Type B pancreatic cell (in vitro differentiated cells): ENCODE measurements around the gene FN3KRP. TPM values are rescaled to one million over a fixed set of nuclear protein-coding genes. Genes with fewer than 3 reads are reported as not detected.

Experiments
- DNase-seq: peaks from one replicate; pipeline ENCODE4 v3.0.0; 2021; ENCODE audit warnings: mixed read lengths; ENCODE audit not compliant: unreplicated experiment; ENCODE audit errors: extremely low spot score
- H3K27ac Mint-ChIP-seq: 2 replicates; pipeline ENCODE4 v1.8.0; 2021; ENCODE audit warnings: mild to moderate bottlenecking, mixed read lengths
- H3K27me3 Mint-ChIP-seq: 2 replicates; pipeline ENCODE4 v1.8.0; 2021; ENCODE audit warnings: mixed read lengths
- H3K36me3 Mint-ChIP-seq: 2 replicates; pipeline ENCODE4 v1.8.0; 2021; ENCODE audit warnings: mixed read lengths
- H3K4me1 Mint-ChIP-seq: one replicate; pipeline ENCODE4 v1.8.0; 2021; ENCODE audit warnings: mixed read lengths; ENCODE audit not compliant: unreplicated experiment
- H3K4me3 Mint-ChIP-seq: 2 replicates; pipeline ENCODE4 v1.8.0; 2021; ENCODE audit warnings: mild to moderate bottlenecking, mixed read lengths
- H3K9me3 Mint-ChIP-seq: 2 replicates; pipeline ENCODE4 v1.8.0; 2021; ENCODE audit warnings: mixed read lengths
- total RNA-seq: library from RNA; stranded (reverse); gene quantifications from 2 replicates; pipeline ENCODE4 v1.2.1, GENCODE V29; 2021; ENCODE audit warnings: low replicate concordance
- TF ChIP-seq, protein P1 (sequence below): fragments of 200-600 bp; sonication (generic); conservative IDR thresholded peaks from 2 replicates; pipeline ENCODE4 v1.5.0; 2021; ENCODE audit warnings: antibody characterized with exemption, mild to moderate bottlenecking

FN3KRP gene
- total RNA-seq, 1 donor from 2014 or later, result 36.5 TPM

DNA sequence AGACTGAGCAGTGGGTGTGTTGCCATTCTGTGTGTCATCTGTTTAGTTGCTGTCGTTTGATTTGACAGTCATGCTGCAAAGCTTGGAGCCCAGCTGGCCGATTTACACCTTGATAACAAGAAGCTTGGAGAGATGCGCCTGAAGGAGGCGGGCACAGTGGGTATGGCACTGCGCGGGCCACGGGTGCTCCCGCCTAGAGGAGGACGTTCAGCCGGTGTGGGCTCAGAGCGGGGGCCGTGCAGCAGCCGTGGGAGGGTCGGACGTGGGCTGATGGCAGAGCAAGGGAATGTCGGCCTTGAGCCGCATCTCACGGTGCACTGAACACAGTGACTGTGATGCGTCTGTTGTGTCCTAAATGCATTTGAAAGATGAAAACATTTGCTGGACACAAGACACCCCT is 3.7 kb downstream of the FN3KRP start:
- TF ChIP-seq, protein P1, sequence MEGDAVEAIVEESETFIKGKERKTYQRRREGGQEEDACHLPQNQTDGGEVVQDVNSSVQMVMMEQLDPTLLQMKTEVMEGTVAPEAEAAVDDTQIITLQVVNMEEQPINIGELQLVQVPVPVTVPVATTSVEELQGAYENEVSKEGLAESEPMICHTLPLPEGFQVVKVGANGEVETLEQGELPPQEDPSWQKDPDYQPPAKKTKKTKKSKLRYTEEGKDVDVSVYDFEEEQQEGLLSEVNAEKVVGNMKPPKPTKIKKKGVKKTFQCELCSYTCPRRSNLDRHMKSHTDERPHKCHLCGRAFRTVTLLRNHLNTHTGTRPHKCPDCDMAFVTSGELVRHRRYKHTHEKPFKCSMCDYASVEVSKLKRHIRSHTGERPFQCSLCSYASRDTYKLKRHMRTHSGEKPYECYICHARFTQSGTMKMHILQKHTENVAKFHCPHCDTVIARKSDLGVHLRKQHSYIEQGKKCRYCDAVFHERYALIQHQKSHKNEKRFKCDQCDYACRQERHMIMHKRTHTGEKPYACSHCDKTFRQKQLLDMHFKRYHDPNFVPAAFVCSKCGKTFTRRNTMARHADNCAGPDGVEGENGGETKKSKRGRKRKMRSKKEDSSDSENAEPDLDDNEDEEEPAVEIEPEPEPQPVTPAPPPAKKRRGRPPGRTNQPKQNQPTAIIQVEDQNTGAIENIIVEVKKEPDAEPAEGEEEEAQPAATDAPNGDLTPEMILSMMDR, result no peak
- no peak for DNase-seq
- Mint-ChIP-seq H3K4me3 (no peak overlapping the region), H3K27ac (no peak overlapping the region), H3K36me3 (peaks cover 15% of the 10 kb centered on the region), H3K27me3 (no peaks in the 10 kb centered on the region), H3K9me3 (no peaks in the 10 kb centered on the region), H3K4me1 (peaks cover 8% of the 10 kb centered on the region)

DNA sequence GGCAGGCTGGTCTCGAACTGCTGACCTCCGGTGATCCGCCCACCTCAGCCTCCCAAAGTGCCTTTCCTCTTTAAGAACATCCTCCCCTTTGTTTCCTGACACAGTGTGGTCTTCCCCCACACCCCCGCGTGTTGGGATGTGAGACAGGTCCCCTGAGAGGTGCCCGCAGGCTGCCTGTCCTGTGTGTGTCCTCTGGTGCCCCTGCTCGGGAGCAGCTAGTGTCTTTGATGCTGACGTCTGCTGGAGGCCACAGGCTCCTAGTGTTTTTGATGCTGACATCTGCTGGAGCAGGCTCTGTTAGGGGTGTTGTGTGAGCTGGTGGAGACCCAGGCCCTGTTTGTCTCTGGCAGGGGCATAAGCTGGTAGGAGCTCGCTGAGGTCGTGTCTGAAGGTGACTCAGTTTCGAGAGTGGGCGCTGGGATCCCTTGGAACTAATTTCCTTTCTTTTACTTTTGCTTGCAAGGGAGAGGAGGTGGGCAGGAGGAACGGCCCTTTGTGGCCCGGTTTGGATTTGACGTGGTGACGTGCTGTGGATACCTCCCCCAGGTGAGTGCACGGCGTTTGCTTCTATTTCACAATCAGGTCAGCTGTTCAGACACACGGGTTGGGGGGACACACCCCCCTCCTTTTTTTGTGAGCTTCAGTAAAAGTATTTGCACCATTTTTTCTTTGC is 6.0 kb downstream of the FN3KRP start:
- DNase-seq, result no peak

DNA sequence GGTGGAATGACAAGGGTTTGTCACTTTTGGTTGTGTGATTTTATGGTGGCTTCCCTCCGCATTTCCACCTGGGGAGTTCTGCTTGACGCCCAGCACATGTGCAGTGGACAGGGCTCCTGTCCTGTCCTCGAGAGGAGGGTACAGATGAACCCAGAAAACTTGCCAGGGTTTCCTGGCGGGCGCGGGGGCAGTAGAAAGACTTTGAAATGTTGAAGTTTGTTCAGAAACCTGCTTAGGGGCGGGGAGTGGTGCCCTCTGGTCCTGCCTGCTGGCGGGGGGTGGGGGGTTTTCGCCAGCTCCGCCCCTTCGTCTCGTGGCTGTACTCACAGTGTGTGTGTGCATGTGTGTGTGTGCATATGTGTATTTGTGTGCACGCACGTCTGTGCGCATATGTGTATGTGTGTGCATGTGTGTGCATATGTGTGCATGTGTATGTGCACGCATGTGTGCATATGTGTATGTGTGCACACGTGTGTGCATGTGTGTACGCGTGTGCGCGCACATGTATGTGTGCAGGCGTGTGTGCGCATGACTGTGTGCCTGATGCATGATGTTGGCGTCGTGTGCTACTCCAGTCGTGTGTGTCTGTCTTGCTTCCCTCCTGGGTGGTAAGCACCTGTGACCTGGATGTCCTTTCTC is 6.8 kb downstream of the FN3KRP start:
- H3K27ac Mint-ChIP-seq, result no peak overlapping the region
- no peaks in the 10 kb centered on the region for H3K9me3 Mint-ChIP-seq
- H3K36me3 Mint-ChIP-seq, result peaks cover 13% of the 10 kb centered on the region
- H3K27me3 Mint-ChIP-seq, result no peaks in the 10 kb centered on the region
- no peak overlapping the region for H3K4me3 Mint-ChIP-seq
- TF ChIP-seq, protein P1, result no peak
- DNase-seq, result no peak
- H3K4me1 Mint-ChIP-seq, result no peaks in the 10 kb centered on the region

More for the DNA sequence above, 6.0 kb downstream of the FN3KRP start:
- Mint-ChIP-seq H3K36me3 (peaks cover 17% of the 10 kb centered on the region), H3K4me3 (no peak overlapping the region), H3K4me1 (peaks cover 7% of the 10 kb centered on the region), H3K9me3 (no peaks in the 10 kb centered on the region), H3K27ac (no peak overlapping the region), H3K27me3 (no peaks in the 10 kb centered on the region)
- TF ChIP-seq, protein P1, result no peak

DNA sequence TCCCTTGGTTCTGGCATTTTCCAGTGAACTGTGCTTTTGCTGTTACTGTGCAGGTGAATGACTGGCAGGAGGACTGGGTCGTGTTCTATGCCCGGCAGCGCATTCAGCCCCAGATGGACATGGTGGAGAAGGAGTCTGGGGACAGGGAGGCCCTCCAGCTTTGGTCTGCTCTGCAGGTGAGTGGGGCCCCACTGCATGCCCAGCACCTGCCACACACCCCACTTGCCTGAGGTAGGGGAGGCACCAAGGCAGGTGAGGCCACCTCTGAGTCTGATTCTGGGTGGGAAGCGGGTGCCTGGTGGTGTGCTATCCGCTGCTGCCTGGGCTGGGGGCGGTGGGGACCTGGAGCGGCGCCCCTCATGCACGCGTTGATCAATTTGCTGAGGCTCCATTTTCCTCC is 9.9 kb downstream of the FN3KRP start:
- Mint-ChIP-seq H3K9me3 (no peaks in the 10 kb centered on the region), H3K27me3 (no peaks in the 10 kb centered on the region), H3K4me1 (no peaks in the 10 kb centered on the region), H3K4me3 (no peak overlapping the region), H3K27ac (no peak overlapping the region), H3K36me3 (peaks cover 17% of the 10 kb centered on the region)
- TF ChIP-seq, protein P1, result no peak
- DNase-seq, result no peak

DNA sequence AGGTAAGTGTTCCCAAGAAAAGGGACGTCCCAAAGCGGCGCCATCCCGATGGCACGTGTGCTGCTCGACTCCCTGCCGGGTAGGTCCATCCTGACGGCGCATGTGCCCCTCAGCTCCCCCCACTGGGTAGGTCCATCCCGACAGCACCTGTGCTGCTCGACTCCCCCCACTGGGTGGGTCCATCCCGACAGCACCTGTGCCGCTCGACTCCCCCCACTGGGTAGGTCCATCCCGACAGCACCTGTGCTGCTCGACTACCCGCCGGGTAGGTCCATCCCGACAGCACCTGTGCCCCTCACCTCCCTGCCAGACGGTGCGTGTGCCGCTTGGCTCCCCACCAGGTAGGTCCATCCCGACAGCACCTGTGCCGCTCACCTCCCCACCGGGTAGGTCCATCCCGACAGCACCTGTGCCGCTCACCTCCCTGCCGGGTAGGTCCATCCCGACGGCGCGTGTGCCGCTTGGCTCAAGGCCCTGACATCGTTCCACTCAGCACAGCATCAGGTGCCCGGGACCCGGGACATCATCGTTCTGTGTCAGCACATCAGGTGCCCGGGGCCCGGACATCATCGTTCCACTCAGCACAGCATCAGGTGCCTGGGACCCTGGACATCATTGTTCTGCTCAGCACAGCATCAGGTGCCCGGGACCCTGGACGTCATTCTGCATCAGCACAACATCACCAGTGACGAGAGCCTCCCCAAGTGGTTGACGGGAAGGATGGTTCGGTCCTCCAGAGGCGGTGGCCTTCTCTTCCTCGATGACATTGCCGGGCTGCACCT is 13.2 kb downstream of the FN3KRP start:
- H3K9me3 Mint-ChIP-seq, result no peaks in the 10 kb centered on the region
- H3K27ac Mint-ChIP-seq, result no peak overlapping the region
- TF ChIP-seq, protein P1, result no peak
- H3K36me3 Mint-ChIP-seq, result peaks cover 15% of the 10 kb centered on the region
- DNase-seq, result no peak
- no peak overlapping the region for H3K4me3 Mint-ChIP-seq
- no peaks in the 10 kb centered on the region for H3K4me1 Mint-ChIP-seq
- H3K27me3 Mint-ChIP-seq, result no peaks in the 10 kb centered on the region
